NCI-H460 (cell line): ENCODE data around the gene RASSF5. TPM values are rescaled to one million over a fixed set of nuclear protein-coding genes. Genes with fewer than 3 reads are reported as not detected.
"Not testable (repeated sequence)": the region's sequence is repeated elsewhere in the genome, so short reads cannot be mapped to it uniquely, and the experiment has no call there.

Experiments
- DNase-seq: peaks from one replicate; pipeline ENCODE4 v3.0.0-alpha.2; 2016; ENCODE audit warnings: low read depth; ENCODE audit errors: extremely low read depth
- total RNA-seq: library from RNA; depleted of rRNA; stranded (reverse); fragments of >200 nt; shearing (Covaris generic); gene quantifications from 2 replicates; pipeline ENCODE4 v1.2.3, GENCODE V29; 2014

Gene RASSF5
- total RNA-seq, 1 experiment from 2014 or later = 0.17 TPM

- no peak for DNase-seq
Observed at GRCh38 chr1:206476058-206476457, 31.3 kb upstream of the RASSF5 start.

DNA sequence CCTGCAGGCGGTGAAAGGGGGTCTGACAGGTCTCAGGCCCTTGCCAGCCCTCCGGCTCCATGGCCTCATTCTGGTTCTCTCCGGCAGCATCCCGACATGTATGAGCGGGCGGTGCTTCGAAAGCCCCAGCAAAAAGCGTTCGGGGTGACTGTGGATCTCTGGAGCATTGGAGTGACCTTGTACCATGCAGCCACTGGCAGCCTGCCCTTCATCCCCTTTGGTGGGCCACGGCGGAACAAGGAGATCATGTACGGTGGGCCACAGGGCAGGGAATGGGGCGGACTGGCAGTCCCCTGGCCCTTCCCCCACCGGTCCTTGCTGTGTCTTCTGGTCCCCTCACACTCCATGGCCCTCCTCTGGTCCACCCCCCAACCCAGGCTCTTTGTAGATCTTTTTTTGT, 30.7 kb upstream of the RASSF5 start:
- no peak for DNase-seq

DNA sequence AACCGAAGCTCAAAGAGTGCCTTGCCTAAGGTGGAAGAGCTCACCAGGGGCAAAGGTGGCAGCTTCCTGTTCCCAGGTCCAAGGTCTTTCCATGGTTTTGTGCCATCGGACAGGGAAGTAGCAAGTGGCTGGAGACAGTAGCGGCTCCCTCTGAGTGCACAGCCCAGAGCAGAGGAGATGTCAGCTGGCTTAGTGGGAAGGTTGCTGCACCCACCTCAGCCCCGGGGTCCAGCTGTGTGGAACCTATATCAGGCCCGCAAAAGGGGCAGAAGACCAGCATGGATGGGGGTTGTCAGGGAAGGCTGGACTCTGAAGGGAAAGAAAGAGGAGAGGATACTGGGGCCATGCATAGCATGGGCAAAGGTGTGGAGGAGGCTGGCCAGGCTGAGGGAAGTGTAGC, 30.2 kb upstream of the RASSF5 start:
- DNase-seq = no peak

DNA sequence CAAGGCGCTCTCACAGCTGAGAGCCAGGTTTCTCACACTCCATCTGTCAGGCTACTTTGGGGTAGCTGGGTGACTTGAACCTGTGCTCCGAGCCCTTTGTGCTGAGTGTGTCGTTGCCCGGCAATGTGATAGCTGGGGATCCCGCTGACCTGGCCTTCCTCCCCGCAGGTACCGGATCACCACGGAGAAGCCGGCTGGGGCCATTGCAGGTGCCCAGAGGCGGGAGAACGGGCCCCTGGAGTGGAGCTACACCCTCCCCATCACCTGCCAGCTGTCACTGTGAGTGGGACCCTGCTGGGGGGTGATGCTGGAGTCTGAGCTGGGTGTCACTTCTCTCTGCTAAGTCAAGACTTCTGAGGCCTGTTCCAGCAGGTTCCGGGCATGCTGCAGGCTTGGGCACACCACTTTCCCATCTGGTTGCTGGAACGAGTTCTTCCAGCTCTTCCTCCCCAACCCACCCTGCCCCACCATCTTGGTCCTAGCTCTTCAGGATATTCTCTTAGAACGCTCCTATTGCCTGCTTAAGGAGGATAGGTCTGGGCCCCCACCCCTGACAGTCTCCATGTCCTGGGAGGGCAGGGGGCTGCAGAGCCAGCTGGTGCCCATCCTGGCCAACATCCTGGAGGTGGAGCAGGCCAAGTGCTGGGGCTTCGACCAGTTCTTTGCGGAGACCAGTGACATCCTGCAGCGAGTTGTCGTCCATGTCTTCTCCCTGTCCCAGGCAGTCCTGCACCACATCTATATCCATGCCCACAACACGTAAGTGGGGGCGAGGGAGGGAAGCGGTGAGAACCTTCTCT, 29.6 kb upstream of the RASSF5 start:
- DNase-seq = no peak

DNA sequence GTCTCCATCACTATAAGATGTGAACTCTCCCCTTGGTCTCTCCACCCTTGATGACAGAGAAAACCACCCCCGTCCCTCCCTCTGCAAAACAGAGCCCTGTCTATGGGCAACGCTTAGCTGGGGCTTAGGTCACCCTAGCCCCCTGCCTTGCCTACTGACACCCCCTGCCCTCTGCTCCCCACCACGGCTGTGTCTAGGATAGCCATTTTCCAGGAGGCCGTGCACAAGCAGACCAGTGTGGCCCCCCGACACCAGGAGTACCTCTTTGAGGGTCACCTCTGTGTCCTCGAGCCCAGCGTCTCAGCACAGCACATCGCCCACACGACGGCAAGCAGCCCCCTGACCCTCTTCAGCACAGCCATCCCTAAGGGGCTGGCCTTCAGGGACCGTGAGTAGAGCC, 28.6 kb upstream of the RASSF5 start:
- DNase-seq = no peak

GRCh38 chr1:206479183-206480125, 27.9 kb upstream of the RASSF5 start:
- DNase-seq = peak; percentile 64

DNA sequence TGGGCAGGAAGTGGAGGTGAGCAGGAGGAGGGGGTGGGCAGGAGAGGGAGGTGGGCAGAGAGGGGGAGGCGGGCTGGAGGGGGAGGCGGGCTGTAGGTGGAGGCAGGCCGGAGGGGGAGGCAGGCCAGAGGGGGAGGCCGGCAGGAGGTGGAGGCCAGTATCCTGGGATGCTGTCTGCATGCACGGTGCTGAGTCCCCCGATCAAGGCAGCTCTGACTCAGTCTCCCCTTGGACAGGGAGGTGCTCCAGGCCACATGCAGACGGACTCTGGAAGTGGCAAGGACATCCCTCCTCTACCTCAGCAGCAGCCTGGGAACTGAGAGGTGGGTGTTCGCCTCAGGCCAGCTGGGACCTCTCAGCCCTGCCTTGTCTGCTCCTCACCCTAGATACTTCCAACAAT, 27.1 kb upstream of the RASSF5 start:
- no peak for DNase-seq

DNA sequence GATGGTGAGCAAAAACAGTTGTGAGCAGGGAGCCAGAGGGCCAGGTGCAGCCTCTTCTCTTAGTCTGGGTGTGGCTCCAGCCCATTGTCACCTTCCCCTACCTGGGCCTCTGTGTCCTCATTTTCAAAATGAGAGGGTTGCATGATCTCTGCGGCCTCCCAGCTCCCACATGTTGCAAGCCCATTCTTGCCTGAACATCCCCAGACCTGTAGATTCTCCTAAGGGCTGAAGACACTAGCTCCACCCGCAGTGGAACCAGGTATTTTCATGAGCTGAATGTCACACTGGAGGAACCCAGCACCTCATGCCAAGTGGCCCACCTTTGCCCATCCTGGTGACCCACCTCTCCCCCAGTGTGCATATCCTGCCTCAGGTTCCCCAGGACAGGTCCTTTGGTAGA, 24.7 kb upstream of the RASSF5 start:
- no peak for DNase-seq

- DNase-seq = not testable (repeated sequence)
Observed at GRCh38 chr1:206483864-206484263, 23.5 kb upstream of the RASSF5 start.

- no peak for DNase-seq
Observed at GRCh38 chr1:206484901-206485300, 22.4 kb upstream of the RASSF5 start.

GRCh38 chr1:206486995-206487788, 20.1 kb upstream of the RASSF5 start:
- no peak for DNase-seq

DNA sequence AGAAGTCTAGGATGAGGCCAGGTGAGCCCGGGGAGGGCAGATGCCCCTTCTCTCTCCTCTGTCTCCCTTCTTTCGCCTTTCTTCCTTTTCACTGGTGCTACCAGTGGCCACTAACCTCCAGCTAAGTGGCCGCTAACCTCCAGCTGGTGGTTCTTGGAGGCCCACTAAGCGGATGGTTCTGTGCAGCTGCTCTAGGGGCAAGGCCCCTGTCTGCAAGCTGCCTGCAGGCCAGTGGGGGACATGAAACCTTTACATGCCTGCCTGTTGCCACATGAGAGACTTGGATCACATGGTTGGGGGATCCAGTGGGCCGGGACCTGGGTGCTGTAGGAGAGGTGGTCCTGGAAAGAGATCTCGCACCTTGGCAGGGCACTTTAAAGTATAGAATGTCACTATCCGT, 19.4 kb upstream of the RASSF5 start:
- DNase-seq = no peak

GRCh38 chr1:206488466-206488865, 18.9 kb upstream of the RASSF5 start:
- no peak for DNase-seq

GRCh38 chr1:206489980-206490770, 17.2 kb upstream of the RASSF5 start:
- DNase-seq = peak; percentile 74

DNA sequence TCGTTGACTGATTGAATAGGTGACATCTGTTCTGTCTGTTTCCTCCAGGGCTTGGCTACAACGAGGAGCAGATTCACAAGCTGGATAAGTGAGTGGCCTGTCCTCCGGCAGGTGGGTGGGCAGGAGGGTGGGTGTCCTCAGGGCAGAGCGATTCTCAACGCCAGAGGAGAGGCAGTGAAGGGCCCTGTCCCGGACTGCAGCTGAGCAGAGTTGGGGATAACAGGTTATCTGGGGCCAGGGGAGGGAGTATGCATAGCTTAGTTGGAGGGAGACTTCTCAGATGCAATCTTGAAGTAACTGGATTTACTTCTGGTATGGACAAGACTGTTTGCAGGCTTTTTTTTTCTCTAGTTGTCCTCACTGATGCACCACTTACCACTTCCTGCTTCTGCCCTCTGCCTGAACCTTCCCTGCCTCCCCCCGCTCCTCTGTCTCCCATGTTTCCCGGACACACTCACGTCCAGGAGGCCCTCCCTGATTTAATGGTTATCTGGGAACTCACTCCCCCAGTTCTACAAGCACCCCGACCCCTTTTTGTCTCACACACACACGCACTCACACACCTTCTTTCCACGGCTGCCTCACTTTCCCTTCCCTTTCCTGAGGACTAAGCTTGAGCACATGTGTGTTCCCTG, 16.4 kb upstream of the RASSF5 start:
- no peak for DNase-seq

GRCh38 chr1:206491616-206492015, 15.7 kb upstream of the RASSF5 start:
- DNase-seq = no peak

GRCh38 chr1:206492589-206492988, 14.7 kb upstream of the RASSF5 start:
- no peak for DNase-seq

- no peak for DNase-seq
Observed at GRCh38 chr1:206493279-206493678, 14.1 kb upstream of the RASSF5 start.

- DNase-seq = no peak
Observed at GRCh38 chr1:206495011-206495461, 12.3 kb upstream of the RASSF5 start.
